Heart left ventricle (tissue), 16 donors: ENCODE results near the gene CLCN3. TPM values are rescaled to one million over a fixed set of nuclear protein-coding genes. Genes with fewer than 3 reads are reported as not detected.

ENCODE experiments used
- ATAC-seq, 4 donors: fragments of 200-7000 bp; cut with Tn5 transposase; one replicate each; pipeline ENCODE4 v1.9.1; 2020 to 2022; ENCODE audit warnings: moderate library complexity in 4 of 4, mild to moderate bottlenecking in 3 of 4, moderate number of reproducible peaks in 1 of 4
- DNase-seq, 5 donors: peaks; one replicate each; pipeline ENCODE4 v3.0.0-alpha.2; 2020
- H3K27ac ChIP-seq, 12 donors: fragments of 200-600 bp; sonication (generic) in 4 of 12; one replicate each; pipeline versions ENCODE4 v1.5.0 to v1.8.0; 2016 to 2022; ENCODE audit warnings: mild to moderate bottlenecking in 2 of 12
- H3K27me3 ChIP-seq, 9 donors: fragments of 200-600 bp; sonication (generic) in 2 of 9; one replicate each; pipeline versions ENCODE4 v1.5.1 to v1.8.0; 2016 to 2022; ENCODE audit warnings: mild to moderate bottlenecking in 3 of 9
- H3K36me3 ChIP-seq, 9 donors: fragments of 200-600 bp; sonication (generic) in 2 of 9; one replicate each; pipeline versions ENCODE4 v1.5.0 to v1.8.0; 2018 to 2022; ENCODE audit warnings: mild to moderate bottlenecking in 2 of 9
- H3K4me1 ChIP-seq, 12 donors: fragments of 200-600 bp; sonication (generic) in 4 of 12; one replicate each; pipeline versions ENCODE4 v1.5.0 to v1.8.0; 2016 to 2022; ENCODE audit warnings: mild to moderate bottlenecking in 3 of 12
- H3K4me3 ChIP-seq, 12 donors: fragments of 200-600 bp; sonication (generic) in 4 of 12; one replicate each; pipeline versions ENCODE4 v1.5.0 to v1.8.0; 2017 to 2022; ENCODE audit warnings: mild to moderate bottlenecking in 9 of 12, moderate library complexity in 4 of 12
- H3K9me3 ChIP-seq, 12 donors: fragments of 200-600 bp; sonication (generic) in 4 of 12; one replicate each; pipeline versions ENCODE4 v1.5.0 to v1.8.0; 2016 to 2022; ENCODE audit warnings: mild to moderate bottlenecking in 1 of 12
- CTCF ChIP-seq, 12 donors: fragments of 200-600 bp; sonication (generic) in 4 of 12; IDR thresholded peaks; one replicate each; pipeline versions ENCODE4 v1.5.0 to v1.8.0; 2018 to 2022; ENCODE audit warnings: antibody characterized with exemption in 12 of 12, mild to moderate bottlenecking in 5 of 12
- POLR2A ChIP-seq, 2 donors: fragments of 450-650 bp; IDR thresholded peaks; one replicate each; pipeline ENCODE4 v1.6.1; 2017; ENCODE audit warnings: antibody characterized with exemption in 2 of 2, mild to moderate bottlenecking in 2 of 2, moderate library complexity in 2 of 2
- WGBS, 4 donors: extraction: QIAGEN DNeasy Blood & Tissue Kit in 2 of 4; methylation state at CpG; one replicate each; pipeline versions ENCODE4 v1.1.5 to v1.1.7; 2013 to 2018; 5-methylcytosine and 5-hydroxymethylcytosine counted together
- intact Hi-C, 10 donors: fragments of 100-400 bp; cut with DNase I; formaldehyde crosslinking; loops; one replicate each; pipeline versions ENCODE4 v1.11.1 to v1.14.2; 2022
- polyA plus RNA-seq, 2 donors: library from polyadenylated mRNA; stranded (reverse); fragments of 200-250 nt; gene quantifications; one replicate each; pipeline ENCODE4 v1.2.3, GENCODE V29; 2013
- total RNA-seq, 9 donors: library from RNA; depleted of rRNA in 2 of 9; stranded (reverse); fragments of >200 nt in 2 of 9; fragmentation: NEBNext Ultra II Directional in 3 of 9; extraction: Animal tissue kit (Norgen Biotek cat#: 25700) in 3 of 9; gene quantifications; one replicate each; pipeline versions ENCODE4 v1.1.0 to v1.2.4, GENCODE V29; 2016 to 2023
- donor health status: ischemic (EF 13 %, LVEDD 7.1; RV severe dilation, severe dysfunction).
- donor health status: healthy with polysubstance abuse.
- donor health status: DM: no; HTN: yes; CAD: no.
- donor health status: DM: no; HTN: no; CAD: no.
- donor health status: ischemic (EF 25% LVEDD 6.9; RV normal size, moderate dysfunction).
- donor health status: ischemic (EF 25% LVEDD 5.7; RV mildly dilated, moderate dysfunction).
- donor health status: healthy.
- donor health status: DM: yes; HTN: yes; CAD: no.
- donor health status: ischemic (EF 35%, LVEDD 5.7; RV mildly dilated, moderate dysfunction).
- donor health status: nonischemic (EF 11% LVEDD 7.7; RV severe dilation, severe dysfunction).
- donor health status: DM: yes; HTN: yes; CAD: no.
- donor health status: PGD.
- donor health status: ischemic (EF 29% LVEDD 5.4; RV normal size, mild dysfunction).
- donor health status: nonischemic (EF 23%, LVEDD 6.1; RV moderate dilation, normal function).

The CLCN3 gene
- total and polyA plus RNA-seq, 11 donors, result 17.4 to 86.2 (median 57.4) TPM

DNA sequence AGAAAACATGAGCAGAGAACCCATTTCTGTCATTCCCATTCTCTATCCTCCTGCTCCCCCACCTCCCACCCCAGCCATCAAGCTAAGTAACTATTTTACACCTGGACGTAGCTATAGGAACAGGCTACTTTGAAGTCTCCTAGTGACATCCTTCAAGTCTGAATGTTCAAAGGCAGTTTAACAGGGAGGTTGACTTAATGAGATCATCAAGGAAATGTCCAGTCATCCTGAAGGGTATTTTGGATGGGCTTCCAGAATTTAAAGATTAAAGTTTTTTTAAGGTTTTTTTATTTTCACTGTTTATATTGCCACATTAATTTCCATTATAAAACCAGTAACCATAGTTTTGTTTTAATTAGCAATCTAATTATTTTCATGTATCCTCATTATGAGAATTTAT lies 96.3 kb downstream of the CLCN3 start:
- H3K9me3 ChIP-seq, result no peaks in the 10 kb centered on the region
- intact Hi-C loops, result loop anchor here in 3 of 10 donors (5.0 to 10.0 kb wide), 3 partner anchors 92 to 102 kb away; partner anchors contain the start of genes CLCN3 (in 1 of the 3) and NEK1 (in 1 of the 3)
- no peaks in the 10 kb centered on the region for H3K27me3 ChIP-seq
- H3K36me3 ChIP-seq, result peaks cover 0 to 90% (median 62%) of the 10 kb centered on the region in 9 donors
- ATAC-seq, result no peak
- no peak for DNase-seq
- WGBS, 4 donors, result 59 to 81% (median 72%) methylated on average over 1 of the region's 1 CpG
- no peak overlapping the region for H3K27ac ChIP-seq
- H3K4me1 ChIP-seq, result no peaks in the 10 kb centered on the region
- H3K4me3 ChIP-seq, result no peak overlapping the region
- no peak for TF ChIP-seq CTCF (IDR thresholded peaks at IDR 0.05)
- no peak for TF ChIP-seq POLR2A (IDR thresholded peaks at IDR 0.05)

- WGBS, 4 donors, result 93 to 96% (median 95%) methylated on average over 7 of the region's 7 CpGs
- ATAC-seq (no peak), DNase-seq (no peak)
- no peaks in the 10 kb centered on the region for H3K27me3 ChIP-seq
- intact Hi-C loops, result loop anchor here in 1 of 10 donors (5.0 kb wide), 1 partner anchor 108 kb away; the partner anchor contains the start of gene NEK1
- no peak overlapping the region for H3K27ac ChIP-seq
- H3K4me1 ChIP-seq, result no peaks in the 10 kb centered on the region
- TF ChIP-seq POLR2A (IDR thresholded peaks at IDR 0.05) (no peak), CTCF (IDR thresholded peaks at IDR 0.05) (no peak)
- H3K36me3 ChIP-seq, result peaks cover 0 to 71% (median 36%) of the 10 kb centered on the region in 9 donors
- H3K4me3 ChIP-seq, result no peak overlapping the region
- H3K9me3 ChIP-seq, result no peaks in the 10 kb centered on the region
These were observed 100.2 kb downstream of the CLCN3 start for GRCh38 chr4:169720529-169720928.

DNA sequence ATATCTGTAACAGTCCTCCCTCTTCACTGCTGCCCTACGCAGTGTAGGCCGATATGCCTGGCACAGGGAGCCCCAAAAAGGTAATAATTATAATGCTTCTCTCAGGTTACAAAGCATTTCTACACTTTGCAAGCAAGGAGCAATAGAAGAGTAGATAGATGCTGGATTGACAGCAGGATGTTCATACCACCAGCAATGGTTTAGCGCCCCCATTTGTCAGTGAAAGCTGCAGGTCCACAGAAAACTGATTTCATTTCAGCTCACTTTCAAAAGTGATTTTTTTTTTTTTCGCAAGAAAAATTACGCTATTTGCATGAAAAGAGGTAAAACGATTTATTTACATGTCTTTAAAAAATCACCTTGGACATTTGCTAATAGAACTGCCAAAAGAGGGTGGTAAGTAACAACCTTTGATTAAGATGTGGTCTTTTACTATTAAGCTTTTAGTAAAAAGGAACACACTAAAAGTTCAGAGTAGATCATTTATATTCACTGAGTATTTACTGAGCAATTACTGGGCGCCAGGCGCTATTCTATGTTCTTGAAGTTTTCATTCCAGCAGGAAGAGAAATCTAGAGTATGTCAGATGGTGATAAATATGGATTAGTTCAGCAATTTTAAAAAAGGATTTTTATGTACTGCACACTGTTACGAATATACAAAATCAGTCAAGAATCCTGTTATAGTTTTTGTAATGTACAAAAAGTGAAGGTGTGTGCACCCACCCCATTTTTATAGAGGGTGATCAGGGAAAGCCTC lies 103.0 kb downstream of the CLCN3 start:
- 84 to 91% (median 89%) methylated on average over 9 of the region's 9 CpGs for WGBS, 4 donors
- intact Hi-C loops, result loop anchor here in 1 of 10 donors (5.0 kb wide), 1 partner anchor 111 kb away; the partner anchor contains the start of gene NEK1
- no peaks in the 10 kb centered on the region for H3K4me1 ChIP-seq
- H3K4me3 ChIP-seq, result no peak overlapping the region
- ATAC-seq, result no peak
- no peak overlapping the region for H3K27ac ChIP-seq
- H3K36me3 ChIP-seq, result peaks cover 0 to 59% (median 25%) of the 10 kb centered on the region in 9 donors
- DNase-seq, result no peak
- no peak for TF ChIP-seq POLR2A (IDR thresholded peaks at IDR 0.05)
- TF ChIP-seq CTCF (IDR thresholded peaks at IDR 0.05), result peak in 3 of 12 donors; percentile 15 to 24 (median 23)
- no peaks in the 10 kb centered on the region for H3K9me3 ChIP-seq
- H3K27me3 ChIP-seq, result no peaks in the 10 kb centered on the region

- no peak for DNase-seq
- ATAC-seq, result peak in 1 of 4 donors; percentile 23
- Histone ChIP-seq H3K36me3 (peaks cover 0 to 58% (median 27%) of the 10 kb centered on the region in 9 donors), H3K27me3 (no peaks in the 10 kb centered on the region), H3K4me3 (no peak overlapping the region), H3K27ac (no peak overlapping the region), H3K9me3 (no peaks in the 10 kb centered on the region), H3K4me1 (no peaks in the 10 kb centered on the region)
- no peak for TF ChIP-seq POLR2A (IDR thresholded peaks at IDR 0.05)
- TF ChIP-seq CTCF (IDR thresholded peaks at IDR 0.05), result no peak
- intact Hi-C loops, result loop anchor here in 1 of 10 donors (5.0 kb wide), 1 partner anchor 112 kb away; the partner anchor contains the start of gene NEK1
- WGBS, 4 donors, result 85 to 92% (median 90%) methylated on average over 2 of the region's 2 CpGs
These were observed 103.9 kb downstream of the CLCN3 start for GRCh38 chr4:169724260-169724659.
